ENCODE results near the gene PLCG1.

GRCh38 chr20:41142919-41143318 is 5.6 kb downstream of the PLCG1 start:
- TF ChIP-seq, protein P1, sequence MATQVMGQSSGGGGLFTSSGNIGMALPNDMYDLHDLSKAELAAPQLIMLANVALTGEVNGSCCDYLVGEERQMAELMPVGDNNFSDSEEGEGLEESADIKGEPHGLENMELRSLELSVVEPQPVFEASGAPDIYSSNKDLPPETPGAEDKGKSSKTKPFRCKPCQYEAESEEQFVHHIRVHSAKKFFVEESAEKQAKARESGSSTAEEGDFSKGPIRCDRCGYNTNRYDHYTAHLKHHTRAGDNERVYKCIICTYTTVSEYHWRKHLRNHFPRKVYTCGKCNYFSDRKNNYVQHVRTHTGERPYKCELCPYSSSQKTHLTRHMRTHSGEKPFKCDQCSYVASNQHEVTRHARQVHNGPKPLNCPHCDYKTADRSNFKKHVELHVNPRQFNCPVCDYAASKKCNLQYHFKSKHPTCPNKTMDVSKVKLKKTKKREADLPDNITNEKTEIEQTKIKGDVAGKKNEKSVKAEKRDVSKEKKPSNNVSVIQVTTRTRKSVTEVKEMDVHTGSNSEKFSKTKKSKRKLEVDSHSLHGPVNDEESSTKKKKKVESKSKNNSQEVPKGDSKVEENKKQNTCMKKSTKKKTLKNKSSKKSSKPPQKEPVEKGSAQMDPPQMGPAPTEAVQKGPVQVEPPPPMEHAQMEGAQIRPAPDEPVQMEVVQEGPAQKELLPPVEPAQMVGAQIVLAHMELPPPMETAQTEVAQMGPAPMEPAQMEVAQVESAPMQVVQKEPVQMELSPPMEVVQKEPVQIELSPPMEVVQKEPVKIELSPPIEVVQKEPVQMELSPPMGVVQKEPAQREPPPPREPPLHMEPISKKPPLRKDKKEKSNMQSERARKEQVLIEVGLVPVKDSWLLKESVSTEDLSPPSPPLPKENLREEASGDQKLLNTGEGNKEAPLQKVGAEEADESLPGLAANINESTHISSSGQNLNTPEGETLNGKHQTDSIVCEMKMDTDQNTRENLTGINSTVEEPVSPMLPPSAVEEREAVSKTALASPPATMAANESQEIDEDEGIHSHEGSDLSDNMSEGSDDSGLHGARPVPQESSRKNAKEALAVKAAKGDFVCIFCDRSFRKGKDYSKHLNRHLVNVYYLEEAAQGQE (IDR thresholded peaks at IDR 0.05): no peak
- TF ChIP-seq, protein P2, sequence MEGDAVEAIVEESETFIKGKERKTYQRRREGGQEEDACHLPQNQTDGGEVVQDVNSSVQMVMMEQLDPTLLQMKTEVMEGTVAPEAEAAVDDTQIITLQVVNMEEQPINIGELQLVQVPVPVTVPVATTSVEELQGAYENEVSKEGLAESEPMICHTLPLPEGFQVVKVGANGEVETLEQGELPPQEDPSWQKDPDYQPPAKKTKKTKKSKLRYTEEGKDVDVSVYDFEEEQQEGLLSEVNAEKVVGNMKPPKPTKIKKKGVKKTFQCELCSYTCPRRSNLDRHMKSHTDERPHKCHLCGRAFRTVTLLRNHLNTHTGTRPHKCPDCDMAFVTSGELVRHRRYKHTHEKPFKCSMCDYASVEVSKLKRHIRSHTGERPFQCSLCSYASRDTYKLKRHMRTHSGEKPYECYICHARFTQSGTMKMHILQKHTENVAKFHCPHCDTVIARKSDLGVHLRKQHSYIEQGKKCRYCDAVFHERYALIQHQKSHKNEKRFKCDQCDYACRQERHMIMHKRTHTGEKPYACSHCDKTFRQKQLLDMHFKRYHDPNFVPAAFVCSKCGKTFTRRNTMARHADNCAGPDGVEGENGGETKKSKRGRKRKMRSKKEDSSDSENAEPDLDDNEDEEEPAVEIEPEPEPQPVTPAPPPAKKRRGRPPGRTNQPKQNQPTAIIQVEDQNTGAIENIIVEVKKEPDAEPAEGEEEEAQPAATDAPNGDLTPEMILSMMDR (IDR thresholded peaks at IDR 0.05; ENCODE audit: low read depth, low read length, missing input control): no peak
- TF ChIP-seq, protein P3, sequence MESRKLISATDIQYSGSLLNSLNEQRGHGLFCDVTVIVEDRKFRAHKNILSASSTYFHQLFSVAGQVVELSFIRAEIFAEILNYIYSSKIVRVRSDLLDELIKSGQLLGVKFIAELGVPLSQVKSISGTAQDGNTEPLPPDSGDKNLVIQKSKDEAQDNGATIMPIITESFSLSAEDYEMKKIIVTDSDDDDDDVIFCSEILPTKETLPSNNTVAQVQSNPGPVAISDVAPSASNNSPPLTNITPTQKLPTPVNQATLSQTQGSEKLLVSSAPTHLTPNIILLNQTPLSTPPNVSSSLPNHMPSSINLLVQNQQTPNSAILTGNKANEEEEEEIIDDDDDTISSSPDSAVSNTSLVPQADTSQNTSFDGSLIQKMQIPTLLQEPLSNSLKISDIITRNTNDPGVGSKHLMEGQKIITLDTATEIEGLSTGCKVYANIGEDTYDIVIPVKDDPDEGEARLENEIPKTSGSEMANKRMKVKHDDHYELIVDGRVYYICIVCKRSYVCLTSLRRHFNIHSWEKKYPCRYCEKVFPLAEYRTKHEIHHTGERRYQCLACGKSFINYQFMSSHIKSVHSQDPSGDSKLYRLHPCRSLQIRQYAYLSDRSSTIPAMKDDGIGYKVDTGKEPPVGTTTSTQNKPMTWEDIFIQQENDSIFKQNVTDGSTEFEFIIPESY (IDR thresholded peaks at IDR 0.05): no peak
- TF ChIP-seq RAD21 (IDR thresholded peaks at IDR 0.05) (no peak), YY1 (IDR thresholded peaks at IDR 0.05) (no peak), JUND (IDR thresholded peaks at IDR 0.05) (no peak), EGR1 (IDR thresholded peaks at IDR 0.05; ENCODE audit: low read depth in 2 of 2) (no peak), HNF4A (conservative IDR thresholded peaks at IDR 0.05) (no peak), HNF4G (IDR thresholded peaks at IDR 0.05) (no peak), NR2F2 (IDR thresholded peaks at IDR 0.05) (no peak)
- TF ChIP-seq, protein P4, sequence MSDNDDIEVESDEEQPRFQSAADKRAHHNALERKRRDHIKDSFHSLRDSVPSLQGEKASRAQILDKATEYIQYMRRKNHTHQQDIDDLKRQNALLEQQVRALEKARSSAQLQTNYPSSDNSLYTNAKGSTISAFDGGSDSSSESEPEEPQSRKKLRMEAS (IDR thresholded peaks at IDR 0.05): no peak
- TF ChIP-seq, protein P5, sequence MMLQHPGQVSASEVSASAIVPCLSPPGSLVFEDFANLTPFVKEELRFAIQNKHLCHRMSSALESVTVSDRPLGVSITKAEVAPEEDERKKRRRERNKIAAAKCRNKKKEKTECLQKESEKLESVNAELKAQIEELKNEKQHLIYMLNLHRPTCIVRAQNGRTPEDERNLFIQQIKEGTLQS (IDR thresholded peaks at IDR 0.05): no peak

Measured in liver (tissue), 3 donors.